ENCODE results near the gene NUBP2.

NUBP2 gene

DNA sequence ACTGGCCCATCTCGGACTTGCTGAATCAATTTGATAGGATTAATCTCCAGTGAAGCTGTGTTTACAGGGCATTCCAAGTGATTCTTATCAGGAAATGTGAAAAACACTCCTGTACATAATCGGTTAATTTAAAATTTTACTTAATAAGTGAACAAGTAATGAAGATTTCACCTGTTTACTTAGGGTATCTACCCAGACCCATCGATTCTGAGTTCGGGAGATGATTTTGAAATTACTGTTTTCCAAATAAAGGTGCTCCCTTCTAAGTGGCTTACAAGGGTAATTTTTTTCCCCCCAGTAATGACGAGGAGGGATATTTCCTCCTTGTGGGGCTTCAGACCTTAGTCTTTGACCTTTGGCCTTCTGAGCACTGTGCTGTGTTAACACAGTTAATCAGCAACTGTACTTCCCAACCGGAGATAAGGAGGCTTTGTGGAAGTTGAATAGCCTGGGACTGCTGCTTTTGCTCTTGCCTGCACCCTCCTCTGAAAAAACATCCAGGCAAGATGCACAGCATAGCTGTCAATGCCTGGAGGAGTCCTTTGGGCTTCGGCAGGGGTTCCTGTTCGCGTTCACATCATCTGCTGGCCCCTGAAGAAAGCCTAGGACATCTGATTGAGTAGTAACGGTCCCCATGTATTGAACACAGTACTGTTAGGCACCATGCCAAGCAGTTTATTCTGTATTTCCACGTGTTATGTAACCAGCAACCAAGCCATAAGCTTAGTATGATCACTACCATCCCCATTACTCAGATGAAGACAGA is 46.1 kb downstream of the NUBP2 start:
- DNase-seq (ENCODE audit: low read depth), result no peak
- H3K4me3 ChIP-seq (ENCODE audit: control insufficient read depth, low read depth, low read length), result peak overlapping the region; percentile 96
- no peak for TF ChIP-seq CTCF (conservative IDR thresholded peaks at IDR 0.05; ENCODE audit: control insufficient read depth, insufficient read depth, low read depth, low read length)

DNA sequence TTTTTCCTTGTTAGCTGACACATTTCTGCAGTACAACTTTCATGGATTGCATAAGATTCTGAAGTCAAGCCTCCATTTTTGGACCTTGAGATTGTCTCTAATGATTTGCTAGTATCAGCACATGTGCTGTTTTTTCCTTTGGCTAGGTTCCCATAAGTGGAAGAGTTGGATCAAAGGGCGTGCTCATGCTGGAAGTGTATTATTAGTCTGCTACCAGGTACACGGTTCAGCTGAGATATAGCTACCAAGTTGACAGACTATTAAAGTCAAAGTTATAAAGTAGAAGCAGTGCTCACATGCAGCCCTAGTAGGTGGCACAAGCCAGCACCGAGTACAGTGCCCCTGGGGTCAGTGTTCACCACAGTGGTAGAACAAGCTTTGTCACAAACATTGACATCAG is 47.5 kb downstream of the NUBP2 start:
- no peak for DNase-seq (ENCODE audit: low read depth)
- H3K4me3 ChIP-seq (ENCODE audit: control insufficient read depth, low read depth, low read length), result no peak overlapping the region
- TF ChIP-seq CTCF (conservative IDR thresholded peaks at IDR 0.05; ENCODE audit: control insufficient read depth, insufficient read depth, low read depth, low read length), result no peak

DNA sequence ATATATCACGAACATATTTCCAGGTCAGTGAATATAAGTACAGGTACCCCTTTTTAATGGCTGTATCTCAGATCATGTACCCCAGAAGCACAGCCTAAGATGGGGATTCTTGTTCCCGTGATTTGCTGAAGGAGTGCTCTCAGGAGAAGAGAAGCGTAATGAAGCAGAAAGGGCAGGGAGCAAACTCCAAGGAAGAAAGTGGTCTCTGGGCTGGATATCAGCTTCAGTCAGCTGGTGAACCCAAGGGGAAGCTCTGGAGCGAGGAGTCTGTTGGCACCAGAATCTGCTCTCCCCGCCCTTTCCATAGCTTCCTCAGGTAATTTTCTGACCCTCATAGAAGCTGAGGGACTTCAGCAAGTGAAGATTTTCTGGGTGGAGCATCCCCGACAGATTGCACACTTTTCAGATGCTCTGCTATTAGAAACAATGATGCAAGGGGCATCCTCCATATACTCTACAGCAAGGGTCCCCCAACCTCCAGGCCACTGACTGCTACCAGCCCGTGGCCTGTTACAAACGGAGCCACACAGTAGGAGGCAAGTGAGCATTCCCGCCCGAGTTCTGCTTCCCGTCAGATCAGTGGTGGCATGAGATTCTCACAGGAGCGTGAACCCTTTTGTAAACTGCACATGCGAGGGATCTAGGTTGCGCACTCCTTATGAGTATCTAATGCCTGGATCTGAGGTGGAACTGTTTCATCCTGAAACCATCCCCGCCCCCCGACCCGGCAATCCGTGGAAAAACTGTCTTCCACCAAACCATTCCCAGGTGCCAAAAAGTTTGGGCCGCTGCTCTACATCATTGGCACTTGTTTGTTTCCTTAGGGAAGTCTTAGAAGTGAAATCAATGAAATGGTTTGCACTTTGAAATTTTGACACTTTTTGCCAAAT is 48.7 kb downstream of the NUBP2 start:
- DNase-seq (ENCODE audit: low read depth), result no peak
- no peak for TF ChIP-seq CTCF (conservative IDR thresholded peaks at IDR 0.05; ENCODE audit: control insufficient read depth, insufficient read depth, low read depth, low read length)
- H3K4me3 ChIP-seq (ENCODE audit: control insufficient read depth, low read depth, low read length), result no peak overlapping the region

DNA sequence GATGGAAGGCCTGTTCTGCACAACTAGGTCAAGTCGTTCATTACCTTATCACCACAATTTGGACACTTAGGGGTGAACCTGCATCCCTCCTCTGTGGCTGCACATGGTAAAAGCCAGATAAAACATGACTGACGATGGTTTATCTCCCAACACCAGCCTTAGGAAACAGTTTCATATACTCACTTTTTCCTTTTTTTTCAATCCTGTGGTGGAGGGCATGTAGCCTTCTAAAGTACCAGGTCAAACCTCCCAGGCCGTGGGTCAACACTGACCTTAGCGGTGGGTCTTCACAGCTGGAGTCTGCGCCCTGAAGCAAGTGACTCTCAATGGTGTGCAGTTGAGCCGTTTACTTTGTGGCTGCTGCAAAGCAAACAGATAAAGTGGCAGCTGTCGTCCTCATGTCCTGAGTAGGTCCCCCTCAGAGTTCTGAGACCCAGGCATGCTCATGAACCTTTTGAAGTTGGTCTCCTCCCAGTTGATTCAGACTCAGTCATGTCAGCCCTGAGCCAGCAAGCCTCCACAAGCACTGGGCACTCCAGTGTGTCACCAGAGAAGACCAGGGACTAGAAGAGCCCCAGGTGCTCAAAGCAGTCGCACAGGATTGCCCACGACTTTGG is 50.2 kb downstream of the NUBP2 start:
- H3K4me3 ChIP-seq (ENCODE audit: control insufficient read depth, low read depth, low read length), result no peak overlapping the region
- no peak for TF ChIP-seq CTCF (conservative IDR thresholded peaks at IDR 0.05; ENCODE audit: control insufficient read depth, insufficient read depth, low read depth, low read length)
- no peak for DNase-seq (ENCODE audit: low read depth)

- DNase-seq (ENCODE audit: low read depth), result no peak
- no peak overlapping the region for H3K4me3 ChIP-seq (ENCODE audit: control insufficient read depth, low read depth, low read length)
- no peak for TF ChIP-seq CTCF (conservative IDR thresholded peaks at IDR 0.05; ENCODE audit: control insufficient read depth, insufficient read depth, low read depth, low read length)
These were observed 51.3 kb downstream of the NUBP2 start for GRCh38 chr16:1834096-1834495.
